Erythroblast (primary cell): ENCODE results near the gene JAM3.

ENCODE experiments used
- GATA1 ChIP-seq: IDR thresholded peaks from 2 replicates; pipeline ENCODE4 v1.6.1; 2011; ENCODE audit warnings: low read depth, mild to moderate bottlenecking, control low read depth, low read length, moderate library complexity
- POLR2A ChIP-seq: IDR thresholded peaks from 2 replicates; pipeline ENCODE4 v1.6.1; 2011; ENCODE audit warnings: mild to moderate bottlenecking, low read length

DNA sequence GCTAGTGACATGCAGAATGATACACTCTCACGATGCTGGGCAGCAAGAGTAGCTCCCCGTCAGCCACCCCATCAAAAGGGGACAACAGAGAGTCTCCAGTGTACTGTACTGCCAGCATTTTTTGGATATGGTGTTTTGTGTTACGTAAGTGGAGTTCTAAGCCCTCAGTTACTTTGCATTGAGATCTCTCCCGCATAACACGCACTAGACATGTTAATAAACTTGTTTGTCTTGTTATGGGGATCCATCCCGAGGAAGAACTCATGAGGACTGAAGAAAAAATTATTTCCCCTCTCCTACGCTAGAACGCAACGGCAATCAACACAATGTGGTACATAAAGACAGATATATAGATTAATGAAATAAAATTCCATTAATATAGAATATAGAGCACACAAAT, 130.7 kb downstream of the JAM3 start:
- TF ChIP-seq POLR2A, result no peak
- TF ChIP-seq GATA1, result no peak
